HG03103 (cell line): ENCODE data around the gene NEAT1.
"Not testable (repeated sequence)": the region's sequence is repeated elsewhere in the genome, so short reads cannot be mapped to it uniquely, and the experiment has no call there.

ENCODE experiments used
- ATAC-seq: cut with Tn5 transposase; IDR thresholded peaks from one replicate; pipeline ENCODE4 v1.9.1; 2021; ENCODE audit warnings: low read depth; ENCODE audit not compliant: unreplicated experiment

NEAT1 gene

GRCh38 chr11:65446446-65447277 lies 24.1 kb downstream of the NEAT1 start:
- no peak for ATAC-seq

GRCh38 chr11:65448074-65448417 lies 25.4 kb downstream of the NEAT1 start:
- no peak for ATAC-seq

- no peak for ATAC-seq
Measured at GRCh38 chr11:65448418-65449105, 26.0 kb downstream of the NEAT1 start.

GRCh38 chr11:65451301-65451700 lies 28.7 kb downstream of the NEAT1 start:
- not testable (repeated sequence) for ATAC-seq

GRCh38 chr11:65452259-65452658 lies 29.7 kb downstream of the NEAT1 start:
- ATAC-seq, result not testable (repeated sequence)

GRCh38 chr11:65452806-65453490 lies 30.4 kb downstream of the NEAT1 start:
- ATAC-seq, result no peak

GRCh38 chr11:65454311-65454695 lies 31.7 kb downstream of the NEAT1 start:
- ATAC-seq, result no peak

- peak; percentile 83 for ATAC-seq
Measured at GRCh38 chr11:65454696-65455456, 32.3 kb downstream of the NEAT1 start.

- no peak for ATAC-seq
Measured at GRCh38 chr11:65456418-65456817, 33.8 kb downstream of the NEAT1 start.

- no peak for ATAC-seq
Measured at GRCh38 chr11:65459552-65459951, 37.0 kb downstream of the NEAT1 start.

- not testable (repeated sequence) for ATAC-seq
Measured at GRCh38 chr11:65465471-65465870, 42.9 kb downstream of the NEAT1 start.

GRCh38 chr11:65467306-65467705 lies 44.7 kb downstream of the NEAT1 start:
- ATAC-seq, result not testable (repeated sequence)

GRCh38 chr11:65468874-65469333 lies 46.3 kb downstream of the NEAT1 start:
- ATAC-seq, result no peak

- ATAC-seq, result no peak
Measured at GRCh38 chr11:65470433-65471049, 47.9 kb downstream of the NEAT1 start.

- no peak for ATAC-seq
Measured at GRCh38 chr11:65471447-65471891, 48.9 kb downstream of the NEAT1 start.

- not testable (repeated sequence) for ATAC-seq
Measured at GRCh38 chr11:65472588-65473277, 50.1 kb downstream of the NEAT1 start.

GRCh38 chr11:65473278-65473860 lies 50.8 kb downstream of the NEAT1 start:
- ATAC-seq, result no peak

GRCh38 chr11:65474864-65475263 lies 52.3 kb downstream of the NEAT1 start:
- ATAC-seq, result no peak

- no peak for ATAC-seq
Measured at GRCh38 chr11:65476632-65477148, 54.1 kb downstream of the NEAT1 start.
